HFF-Myc (cell line): ENCODE results near the gene SELENOO.

ENCODE experiments used
- DNase-seq: peaks from one replicate; pipeline ENCODE4 v3.0.0-alpha.2; 2011; ENCODE audit warnings: low read depth; ENCODE audit errors: extremely low read depth
- H3K4me3 ChIP-seq: replicated peaks from 2 replicates; pipeline ENCODE4 v1.5.1; 2011; ENCODE audit warnings: low read depth, mild to moderate bottlenecking, control low read depth, low read length
- TF ChIP-seq, protein P1 (sequence below): IDR thresholded peaks from 2 replicates; pipeline ENCODE4 v1.5.1; 2012; ENCODE audit warnings: mild to moderate bottlenecking, low read depth, low read length, control low read depth; ENCODE audit errors: missing control alignments

The SELENOO gene

DNA sequence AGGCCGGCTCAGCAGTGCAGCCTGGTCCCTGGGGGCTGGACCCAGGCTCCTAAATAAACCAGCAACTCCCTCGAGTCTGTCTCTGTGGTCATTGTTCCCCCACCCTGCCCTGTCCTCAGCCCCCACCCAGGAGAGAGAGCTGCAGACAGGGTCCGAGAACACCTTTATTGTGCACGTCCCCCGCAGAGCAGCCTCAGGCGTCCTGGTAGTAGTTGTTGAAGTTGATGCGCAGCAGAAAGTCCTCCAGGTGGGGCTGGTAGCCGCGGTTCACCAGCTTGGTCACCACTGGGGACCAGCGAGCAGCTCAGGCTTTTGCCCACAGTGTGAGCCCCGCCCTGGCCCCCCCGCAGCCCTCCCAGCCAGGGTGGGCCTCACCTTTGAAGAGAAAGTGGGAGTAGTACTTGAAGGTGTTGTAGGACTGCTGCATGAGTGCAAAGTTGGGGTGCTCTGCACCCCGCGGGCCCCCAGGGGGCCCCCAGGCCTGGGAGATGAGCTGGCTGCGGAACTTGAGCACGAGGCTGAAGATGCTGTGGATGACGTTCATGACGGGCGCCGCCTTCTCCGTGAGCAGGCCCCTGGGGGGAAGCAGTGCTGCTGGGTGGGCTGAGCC lies 16.8 kb downstream of the SELENOO start:
- no peak overlapping the region for H3K4me3 ChIP-seq
- TF ChIP-seq, protein P1, sequence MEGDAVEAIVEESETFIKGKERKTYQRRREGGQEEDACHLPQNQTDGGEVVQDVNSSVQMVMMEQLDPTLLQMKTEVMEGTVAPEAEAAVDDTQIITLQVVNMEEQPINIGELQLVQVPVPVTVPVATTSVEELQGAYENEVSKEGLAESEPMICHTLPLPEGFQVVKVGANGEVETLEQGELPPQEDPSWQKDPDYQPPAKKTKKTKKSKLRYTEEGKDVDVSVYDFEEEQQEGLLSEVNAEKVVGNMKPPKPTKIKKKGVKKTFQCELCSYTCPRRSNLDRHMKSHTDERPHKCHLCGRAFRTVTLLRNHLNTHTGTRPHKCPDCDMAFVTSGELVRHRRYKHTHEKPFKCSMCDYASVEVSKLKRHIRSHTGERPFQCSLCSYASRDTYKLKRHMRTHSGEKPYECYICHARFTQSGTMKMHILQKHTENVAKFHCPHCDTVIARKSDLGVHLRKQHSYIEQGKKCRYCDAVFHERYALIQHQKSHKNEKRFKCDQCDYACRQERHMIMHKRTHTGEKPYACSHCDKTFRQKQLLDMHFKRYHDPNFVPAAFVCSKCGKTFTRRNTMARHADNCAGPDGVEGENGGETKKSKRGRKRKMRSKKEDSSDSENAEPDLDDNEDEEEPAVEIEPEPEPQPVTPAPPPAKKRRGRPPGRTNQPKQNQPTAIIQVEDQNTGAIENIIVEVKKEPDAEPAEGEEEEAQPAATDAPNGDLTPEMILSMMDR: no peak
- DNase-seq: no peak

GRCh38 chr22:50218153-50218995 lies 17.6 kb downstream of the SELENOO start:
- no peak overlapping the region for H3K4me3 ChIP-seq
- DNase-seq: no peak
- TF ChIP-seq, protein P1: no peak

- TF ChIP-seq, protein P1: no peak
- DNase-seq: peak; percentile 65
- H3K4me3 ChIP-seq: no peak overlapping the region
Measured at GRCh38 chr22:50218996-50219727, 18.4 kb downstream of the SELENOO start.

DNA sequence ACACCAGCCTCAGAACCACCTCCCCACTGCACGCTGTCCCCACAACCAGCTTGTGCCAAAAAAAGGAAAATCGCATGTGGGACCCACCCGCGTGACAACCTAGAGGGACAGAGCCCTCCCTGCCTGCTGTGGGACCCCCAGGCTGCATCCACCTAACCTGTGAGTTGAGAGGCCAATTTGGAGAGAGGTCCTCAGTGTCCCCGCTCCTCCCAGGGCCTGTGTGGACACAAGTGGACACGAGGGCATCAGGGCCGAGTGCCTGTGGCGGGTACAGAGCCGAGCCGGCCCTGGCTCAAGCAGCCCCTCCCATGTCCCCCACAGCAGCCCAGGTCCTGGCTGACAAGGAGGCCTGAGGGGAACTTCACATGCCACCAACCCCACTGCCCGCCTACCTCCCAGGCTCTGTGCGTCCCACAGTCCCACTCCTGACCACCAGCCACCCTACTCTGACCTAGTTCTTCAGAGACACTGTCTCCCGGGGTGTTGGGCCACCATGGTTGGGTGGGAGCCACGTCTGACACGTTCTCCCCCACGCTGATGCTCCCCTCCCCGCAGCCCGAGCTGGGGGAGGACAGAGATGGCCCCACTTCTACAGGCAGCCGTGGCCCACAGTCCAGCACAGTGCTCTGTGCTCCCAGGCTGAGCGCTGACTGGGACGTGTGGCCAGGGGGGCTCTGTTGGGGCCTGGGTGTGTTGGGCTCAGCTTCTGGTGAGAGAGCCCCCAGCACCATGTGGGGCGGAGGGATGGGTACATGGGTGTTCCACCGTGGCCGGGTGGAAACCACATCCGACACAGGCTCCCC lies 19.2 kb downstream of the SELENOO start:
- TF ChIP-seq, protein P1: no peak
- DNase-seq: no peak
- H3K4me3 ChIP-seq: no peak overlapping the region

DNA sequence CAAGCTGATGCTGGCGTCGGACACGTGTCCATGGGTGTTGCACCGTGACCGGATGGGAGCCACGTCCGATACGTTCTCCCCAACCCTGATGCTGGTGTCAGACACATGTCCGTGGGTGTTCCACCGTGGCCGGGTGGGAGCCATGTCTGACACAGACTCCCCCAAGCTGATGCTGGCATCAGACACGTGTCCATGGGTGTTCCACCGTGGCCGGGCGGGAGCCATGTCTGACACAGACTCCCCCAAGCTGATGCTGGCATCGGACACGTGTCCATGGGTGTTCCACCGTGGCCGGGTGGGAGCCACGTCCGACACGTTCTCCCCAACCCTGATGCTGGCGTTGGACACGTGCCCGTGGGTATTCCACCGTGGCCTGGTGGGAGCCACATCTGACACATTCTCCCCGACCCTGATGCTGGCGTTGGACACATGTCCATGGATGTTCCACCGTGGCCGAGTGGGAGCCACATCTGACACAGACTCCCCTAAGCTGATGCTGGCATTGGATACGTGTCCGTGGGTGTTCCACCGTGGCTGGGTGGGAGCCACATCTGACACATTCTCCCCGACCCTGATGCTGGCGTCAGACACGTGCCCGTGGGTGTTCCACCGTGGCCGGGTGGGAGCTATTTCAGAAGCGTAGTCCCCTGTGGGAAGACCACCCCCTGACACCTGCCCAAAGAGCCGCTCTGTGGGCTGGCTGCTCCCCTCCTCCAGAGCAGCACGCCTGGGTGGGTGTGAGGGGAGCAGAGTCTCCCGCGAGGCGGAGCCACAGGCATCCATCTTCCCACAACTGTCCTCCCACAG lies 20.0 kb downstream of the SELENOO start:
- H3K4me3 ChIP-seq: no peak overlapping the region
- TF ChIP-seq, protein P1: no peak
- DNase-seq: no peak
